Fibroblast of lung (primary cell): Measurements from ENCODE around the gene HSP90AB1.

ENCODE experiments used
- CTCF ChIP-seq, 2 donors: IDR thresholded peaks in 1 of 2; conservative IDR thresholded peaks in 1 of 2; 1 replicate in 1 of 2; 2 replicates in 1 of 2; pipeline ENCODE4 v1.5.1; 2011 to 2012; ENCODE audit warnings: low read length in 2 of 2, control low read depth in 1 of 2, inconsistent platforms in 1 of 2, low read depth in 1 of 2, mild to moderate bottlenecking in 1 of 2
- EZH2 ChIP-seq: IDR thresholded peaks from 2 replicates; pipeline ENCODE4 v1.5.1; 2012; ENCODE audit warnings: low read length, control low read depth, mild to moderate bottlenecking; ENCODE audit errors: missing control alignments

DNA sequence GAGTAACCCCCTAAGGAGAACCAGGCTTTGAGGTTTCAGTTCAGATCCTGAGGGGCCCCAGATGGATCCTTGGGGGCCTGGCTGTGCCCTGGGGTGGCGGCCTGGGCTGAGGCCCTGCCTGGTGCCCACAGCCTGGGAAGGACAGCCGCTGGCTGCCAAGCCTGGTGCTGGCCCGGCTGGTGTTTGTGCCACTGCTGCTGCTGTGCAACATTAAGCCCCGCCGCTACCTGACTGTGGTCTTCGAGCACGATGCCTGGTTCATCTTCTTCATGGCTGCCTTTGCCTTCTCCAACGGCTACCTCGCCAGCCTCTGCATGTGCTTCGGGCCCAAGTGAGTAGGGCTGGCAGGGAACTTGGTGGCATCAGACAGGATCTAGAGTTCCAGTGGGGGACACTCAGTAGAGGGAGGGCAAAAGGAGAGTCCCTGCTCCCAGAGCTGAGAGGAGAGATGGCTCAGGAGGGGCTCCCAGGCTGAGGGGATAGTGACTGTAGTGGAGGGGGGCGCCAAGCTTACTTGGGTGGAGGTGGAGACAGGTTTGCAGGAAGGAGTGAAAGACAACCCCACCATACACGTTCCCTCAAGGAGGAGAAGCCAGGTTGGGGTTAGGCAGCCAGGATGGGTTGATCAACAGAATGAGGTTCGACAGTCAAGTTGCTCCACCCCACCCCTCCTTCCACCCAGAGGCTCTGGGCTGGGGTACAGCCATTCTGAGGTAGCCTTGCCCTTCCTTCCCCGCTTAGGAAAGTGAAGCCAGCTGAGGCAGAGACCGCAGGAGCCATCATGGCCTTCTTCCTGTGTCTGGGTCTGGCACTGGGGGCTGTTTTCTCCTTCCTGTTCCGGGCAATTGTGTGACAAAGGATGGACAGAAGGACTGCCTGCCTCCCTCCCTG lies 14.0 kb upstream of the HSP90AB1 start:
- no peak for TF ChIP-seq CTCF (conservative IDR thresholded peaks at IDR 0.05 in 1 of 2, IDR thresholded peaks at IDR 0.05 in 1 of 2; ENCODE audit: low read depth in 1 of 2, low read length in 2 of 2)
- TF ChIP-seq EZH2 = no peak
